ENCODE results near the gene GAGE10.
"Not testable (repeated sequence)": the region's sequence is repeated elsewhere in the genome, so short reads cannot be mapped to it uniquely, and the experiment has no call there.

The GAGE10 gene

GRCh38 chrX:49330421-49330820 lies 27.0 kb downstream of the GAGE10 start:
- DNase-seq: not testable (repeated sequence)

- DNase-seq: not testable (repeated sequence)
Measured at GRCh38 chrX:49331282-49331681, 27.8 kb downstream of the GAGE10 start, which contains the start of gene GAGE13. GAGE13 (plus strand) TSS chrX:49331582; CDS start chrX:49332738, 1,156 bp downstream.

GRCh38 chrX:49331841-49332240 lies 28.4 kb downstream of the GAGE10 start:
- not testable (repeated sequence) for DNase-seq

- DNase-seq: not testable (repeated sequence)
Measured at GRCh38 chrX:49341449-49341848, 38.0 kb downstream of the GAGE10 start.

- DNase-seq: not testable (repeated sequence)
Measured at GRCh38 chrX:49344496-49345175, 41.2 kb downstream of the GAGE10 start.

- not testable (repeated sequence) for DNase-seq
Measured at GRCh38 chrX:49345402-49345801, 42.0 kb downstream of the GAGE10 start.

- DNase-seq: not testable (repeated sequence)
Measured at GRCh38 chrX:49346150-49346549, 42.7 kb downstream of the GAGE10 start.
